CD14-positive monocyte (primary cell): Measurements from ENCODE around the gene ROPN1. TPM values are rescaled to one million over a fixed set of nuclear protein-coding genes. Genes with fewer than 3 reads are reported as not detected.
A peak's percentile ranks its signal among the peaks of the same experiment; 100 is the strongest.
"Not testable (repeated sequence)": the region's sequence is repeated elsewhere in the genome, so short reads cannot be mapped to it uniquely, and the experiment has no call there.

ENCODE experiments used
- DNase-seq, 3 donors: peaks; one replicate each; pipeline ENCODE4 v3.0.0-alpha.2; 2011 to 2022
- H2AFZ ChIP-seq: 2 replicates; pipeline ENCODE4 v1.6.0; 2012; ENCODE audit warnings: mild to moderate bottlenecking, low read depth, low read length, inconsistent platforms; ENCODE audit not compliant: insufficient read depth, poor library complexity, severe bottlenecking
- H3K27ac ChIP-seq, 2 donors: 1 replicate in 1 of 2; 2 replicates in 1 of 2; pipeline ENCODE4 v1.5.1; 2012 to 2013; ENCODE audit warnings: low read length in 2 of 2, control low read depth in 1 of 2, inconsistent platforms in 1 of 2, low read depth in 1 of 2, mild to moderate bottlenecking in 1 of 2
- H3K27me3 ChIP-seq, 2 donors: one replicate each; pipeline versions ENCODE4 v1.6.0 to v1.6.1; 2011 to 2013; ENCODE audit warnings: low read length in 2 of 2; ENCODE audit not compliant: control insufficient read depth in 2 of 2, insufficient read depth in 2 of 2
- H3K36me3 ChIP-seq, 2 donors: replicated peaks in 1 of 2; 1 replicate in 1 of 2; 2 replicates in 1 of 2; pipeline versions ENCODE4 v1.5.1 to v1.6.1; 2012 to 2013; ENCODE audit warnings: low read length in 2 of 2, control low read depth in 1 of 2, inconsistent platforms in 1 of 2, mild to moderate bottlenecking in 1 of 2; ENCODE audit not compliant: insufficient read depth in 2 of 2, control insufficient read depth in 1 of 2
- H3K4me1 ChIP-seq, 2 donors: 1 replicate in 1 of 2; 2 replicates in 1 of 2; pipeline versions ENCODE4 v1.5.1 to v1.6.1; 2012 to 2013; ENCODE audit warnings: low read length in 2 of 2, control low read depth in 1 of 2, inconsistent platforms in 1 of 2, mild to moderate bottlenecking in 1 of 2, moderate library complexity in 1 of 2; ENCODE audit not compliant: insufficient read depth in 2 of 2, control insufficient read depth in 1 of 2
- H3K4me2 ChIP-seq: replicated peaks from 2 replicates; pipeline ENCODE3; 2012; ENCODE audit warnings: low read length, moderate library complexity, mild to moderate bottlenecking; ENCODE audit not compliant: poor library complexity, severe bottlenecking; ENCODE audit errors: extremely low read depth
- H3K4me3 ChIP-seq, 3 experiments: fragments of 200-600 bp in 1 of 3; sonication (generic) in 1 of 3; replicated peaks in 1 of 3; 1 replicate in 2 of 3; 2 replicates in 1 of 3; pipeline ENCODE4 v1.5.1; 2011 to 2013; ENCODE audit warnings: low read length in 3 of 3, mild to moderate bottlenecking in 3 of 3, control low read depth in 2 of 3, low read depth in 2 of 3, inconsistent platforms in 1 of 3, moderate library complexity in 1 of 3
- H3K79me2 ChIP-seq: 2 replicates; pipeline ENCODE4 v1.6.0; 2012; ENCODE audit warnings: mild to moderate bottlenecking, control low read depth, inconsistent platforms, low read length, moderate library complexity; ENCODE audit not compliant: insufficient read depth
- H3K9ac ChIP-seq: 2 replicates; pipeline ENCODE4 v1.6.0; 2017; ENCODE audit warnings: low read length, mild to moderate bottlenecking; ENCODE audit not compliant: insufficient read depth, poor library complexity, severe bottlenecking
- H3K9me3 ChIP-seq, 2 donors: replicated peaks in 1 of 2; 1 replicate in 1 of 2; 2 replicates in 1 of 2; pipeline versions ENCODE4 v1.5.1 to v1.6.1; 2012 to 2013; ENCODE audit warnings: low read length in 2 of 2, control low read depth in 1 of 2; ENCODE audit not compliant: control insufficient read depth in 1 of 2, insufficient read depth in 1 of 2
- H4K20me1 ChIP-seq: 2 replicates; pipeline ENCODE4 v1.6.0; 2012; ENCODE audit warnings: mild to moderate bottlenecking, low read length, control low read depth, moderate library complexity; ENCODE audit not compliant: insufficient read depth
- H3K27ac Mint-ChIP-seq, 7 donors: one replicate each; pipeline ENCODE4 v1.8.0; 2020; ENCODE audit warnings: mild to moderate bottlenecking in 7 of 7, mixed read lengths in 7 of 7, moderate library complexity in 6 of 7, inconsistent platforms in 2 of 7
- H3K27me3 Mint-ChIP-seq, 3 donors: one replicate each; pipeline ENCODE4 v1.8.0; 2021 to 2022; ENCODE audit warnings: low read depth in 3 of 3, mild to moderate bottlenecking in 3 of 3, mixed read lengths in 3 of 3, moderate library complexity in 3 of 3, inconsistent platforms in 1 of 3
- H3K36me3 Mint-ChIP-seq, 2 donors: one replicate each; pipeline ENCODE4 v1.8.0; 2020; ENCODE audit warnings: mixed read lengths in 2 of 2, inconsistent platforms in 1 of 2, mild to moderate bottlenecking in 1 of 2
- H3K4me1 Mint-ChIP-seq: one replicate; pipeline ENCODE4 v1.8.0; 2020; ENCODE audit warnings: mild to moderate bottlenecking, mixed read lengths
- H3K4me3 Mint-ChIP-seq, 2 donors: one replicate each; pipeline ENCODE4 v1.8.0; 2020; ENCODE audit warnings: mild to moderate bottlenecking in 2 of 2, mixed read lengths in 2 of 2, moderate library complexity in 1 of 2
- H3K9me3 Mint-ChIP-seq, 7 donors: one replicate each; pipeline ENCODE4 v1.8.0; 2020 to 2022; ENCODE audit warnings: mixed read lengths in 7 of 7, mild to moderate bottlenecking in 6 of 7, moderate library complexity in 6 of 7, inconsistent platforms in 2 of 7
- WGBS: methylation state at CpG from one replicate; pipeline ENCODE4 v1.1.5; 2013; ENCODE audit warnings: missing lambda C conversion rate; ENCODE audit not compliant: insufficient coverage; 5-methylcytosine and 5-hydroxymethylcytosine counted together
- intact Hi-C, 2 donors: fragments of 100-400 bp; cut with micrococcal nuclease; formaldehyde crosslinking; loops; one replicate each; pipeline versions ENCODE4 v1.15.0 to v1.15.1; 2023
- polyA plus RNA-seq, 3 donors: library from polyadenylated mRNA; depleted of rRNA in 1 of 3; unstranded in 2 of 3; stranded (reverse) in 1 of 3; fragments of 300-500 nt in 2 of 3; fragments of >200 nt in 1 of 3; fragmentation: Illumina TruSeq in 2 of 3; gene quantifications; 1 replicate in 2 of 3; 2 replicates in 1 of 3; pipeline ENCODE4 v1.2.3, GENCODE V29; 2012 to 2021
- TF ChIP-seq, protein P1 (sequence below): fragments of 200-600 bp; IDR thresholded peaks from one replicate; pipeline ENCODE4 v1.8.0; 2022; ENCODE audit warnings: antibody characterized with exemption, mild to moderate bottlenecking

Gene ROPN1
- polyA plus RNA-seq, 3 donors: not detected

DNA sequence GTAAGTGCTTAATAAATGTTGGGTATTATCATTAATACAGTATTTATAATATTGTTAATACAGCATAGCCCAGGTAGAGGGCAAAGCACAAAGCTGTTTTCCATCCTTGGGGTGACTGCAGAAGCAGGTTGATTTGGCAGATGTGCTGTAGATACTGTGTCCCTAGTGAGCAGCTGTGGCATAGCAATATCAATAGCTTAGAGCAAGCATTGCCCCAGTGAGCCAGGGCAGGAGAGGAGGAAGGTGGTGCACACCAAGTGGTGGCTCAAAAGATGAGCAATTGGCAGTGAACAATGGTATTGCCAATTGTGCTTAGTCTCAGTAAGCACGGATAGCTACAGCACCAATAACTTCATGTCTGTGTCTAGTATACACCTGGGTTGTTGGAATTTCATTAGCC, 25.1 kb downstream of the ROPN1 start:
- H3K4me2 ChIP-seq, H3K36me3 ChIP-seq, DNase-seq, H3K4me1 ChIP-seq, H3K79me2 ChIP-seq, H4K20me1 ChIP-seq, H3K4me3 ChIP-seq, H3K9me3 Mint-ChIP-seq, H3K9me3 ChIP-seq, H3K4me1 Mint-ChIP-seq, H3K27ac ChIP-seq, H3K4me3 Mint-ChIP-seq, intact Hi-C loops, H2AFZ ChIP-seq, H3K27ac Mint-ChIP-seq, H3K9ac ChIP-seq, H3K36me3 Mint-ChIP-seq: not testable (repeated sequence)
- H3K27me3 Mint-ChIP-seq: peaks cover 15 to 45% (median 24%) of the 10 kb centered on the region in 3 donors
- peaks cover 6 to 18% of the 10 kb centered on the region in 2 donors for H3K27me3 ChIP-seq
- WGBS: no CpG with 5 or more reads among the region's 1 CpG

DNA sequence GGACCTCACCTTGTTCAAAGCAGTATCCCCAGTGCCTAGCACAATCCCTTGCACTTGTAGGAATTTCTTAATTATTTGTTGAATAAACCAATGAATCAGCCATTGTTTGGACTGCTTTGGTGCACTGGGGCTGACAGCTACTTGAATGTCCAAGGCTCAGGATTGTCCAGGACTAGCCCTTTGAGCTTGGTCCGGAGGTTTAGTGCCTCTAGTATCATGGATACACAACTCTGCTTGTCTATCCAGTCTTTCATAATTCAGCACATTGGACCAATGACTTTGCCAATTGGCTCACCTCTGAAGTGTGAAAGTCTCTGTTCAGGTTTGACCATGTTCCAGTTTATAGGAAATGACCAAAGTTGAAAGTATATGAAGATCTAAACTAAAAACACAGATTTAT, 27.1 kb downstream of the ROPN1 start:
- 100% methylated on average over 1 of the region's 1 CpG for WGBS
- H3K9me3 ChIP-seq, H3K9ac ChIP-seq, DNase-seq, H3K4me3 Mint-ChIP-seq, H3K27ac Mint-ChIP-seq, H3K9me3 Mint-ChIP-seq, H3K79me2 ChIP-seq, H3K27ac ChIP-seq, H3K36me3 Mint-ChIP-seq, H3K4me3 ChIP-seq, H4K20me1 ChIP-seq, intact Hi-C loops, H2AFZ ChIP-seq, H3K4me2 ChIP-seq, H3K36me3 ChIP-seq: not testable (repeated sequence)
- Mint-ChIP-seq H3K4me1 (peaks cover 12% of the 10 kb centered on the region), H3K27me3 (peaks cover 19 to 45% (median 19%) of the 10 kb centered on the region in 3 donors)
- peaks cover 8 to 16% of the 10 kb centered on the region in 2 donors for H3K4me1 ChIP-seq
- H3K27me3 ChIP-seq: peaks cover 2 to 20% of the 10 kb centered on the region in 2 donors

DNA sequence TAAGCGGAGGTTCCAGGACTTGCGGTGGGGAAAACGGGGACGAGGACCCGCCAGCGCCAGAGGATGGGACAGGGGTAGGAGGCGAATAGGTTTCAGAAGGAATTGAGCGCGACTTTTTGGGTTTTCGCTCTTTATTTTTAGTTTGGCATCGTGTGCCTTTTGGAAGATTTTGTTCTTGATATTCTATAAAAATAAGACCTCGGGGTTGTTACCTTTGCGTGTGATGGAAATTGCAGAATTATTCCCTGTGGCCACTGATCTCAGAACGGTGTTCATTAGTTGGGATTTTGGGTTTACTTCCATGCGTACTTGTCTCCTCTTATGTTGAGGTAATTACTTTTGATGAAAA, 30.4 kb downstream of the ROPN1 start:
- H3K9me3 ChIP-seq: no peaks in the 10 kb centered on the region
- intact Hi-C loops: no loop called here
- peak overlapping the region in 5 of 7 donors; percentile 69 to 93 (median 86) for H3K27ac Mint-ChIP-seq
- TF ChIP-seq, protein P1, sequence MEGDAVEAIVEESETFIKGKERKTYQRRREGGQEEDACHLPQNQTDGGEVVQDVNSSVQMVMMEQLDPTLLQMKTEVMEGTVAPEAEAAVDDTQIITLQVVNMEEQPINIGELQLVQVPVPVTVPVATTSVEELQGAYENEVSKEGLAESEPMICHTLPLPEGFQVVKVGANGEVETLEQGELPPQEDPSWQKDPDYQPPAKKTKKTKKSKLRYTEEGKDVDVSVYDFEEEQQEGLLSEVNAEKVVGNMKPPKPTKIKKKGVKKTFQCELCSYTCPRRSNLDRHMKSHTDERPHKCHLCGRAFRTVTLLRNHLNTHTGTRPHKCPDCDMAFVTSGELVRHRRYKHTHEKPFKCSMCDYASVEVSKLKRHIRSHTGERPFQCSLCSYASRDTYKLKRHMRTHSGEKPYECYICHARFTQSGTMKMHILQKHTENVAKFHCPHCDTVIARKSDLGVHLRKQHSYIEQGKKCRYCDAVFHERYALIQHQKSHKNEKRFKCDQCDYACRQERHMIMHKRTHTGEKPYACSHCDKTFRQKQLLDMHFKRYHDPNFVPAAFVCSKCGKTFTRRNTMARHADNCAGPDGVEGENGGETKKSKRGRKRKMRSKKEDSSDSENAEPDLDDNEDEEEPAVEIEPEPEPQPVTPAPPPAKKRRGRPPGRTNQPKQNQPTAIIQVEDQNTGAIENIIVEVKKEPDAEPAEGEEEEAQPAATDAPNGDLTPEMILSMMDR: no peak
- 7% methylated on average over 14 of the region's 15 CpGs for WGBS
- H4K20me1 ChIP-seq: no peaks in the 10 kb centered on the region
- H2AFZ ChIP-seq: peak overlapping the region; percentile 95
- peak overlapping the region; percentile 69 to 98 (median 82) for H3K4me3 ChIP-seq
- H3K4me3 Mint-ChIP-seq: peak overlapping the region; percentile 99
- peak overlapping the region; percentile 51 to 86 for H3K27ac ChIP-seq
- H3K9me3 Mint-ChIP-seq: peaks cover 0 to 2% (median 0%) of the 10 kb centered on the region in 7 donors
- H3K9ac ChIP-seq: peak overlapping the region; percentile 81
- H3K27me3 Mint-ChIP-seq: peaks cover 9 to 26% (median 13%) of the 10 kb centered on the region in 3 donors
- peaks cover 8% of the 10 kb centered on the region for H3K79me2 ChIP-seq
- H3K4me1 Mint-ChIP-seq: peaks cover 19% of the 10 kb centered on the region
- DNase-seq: no peak
- H3K27me3 ChIP-seq: peaks cover 2 to 18% of the 10 kb centered on the region in 2 donors
- peak overlapping the region; percentile 94 for H3K4me2 ChIP-seq
- peaks cover 0 to 2% of the 10 kb centered on the region in 2 donors for H3K36me3 Mint-ChIP-seq
- H3K36me3 ChIP-seq: no peaks in the 10 kb centered on the region
- H3K4me1 ChIP-seq: peaks cover 8 to 16% of the 10 kb centered on the region in 2 donors
